NCI-H345 (cell line): ENCODE results near the gene DOCK6.

Experiments
- DNase-seq: peaks from one replicate; lab custom pipeline; 2025; lab: John Stamatoyannopoulos, UW

DOCK6 gene

GRCh38 chr19:11261971-11262839, at the start of gene DOCK6:
Gene DOCK6 (minus strand): TSS chr19:11262524. CDS start chr19:11262440, 84 bp downstream.
- DNase-seq = no peak

GRCh38 chr19:11306337-11306736, 44.0 kb upstream of the DOCK6 start:
- DNase-seq = no peak

GRCh38 chr19:11304936-11305335, 42.6 kb upstream of the DOCK6 start:
- DNase-seq = no peak

- no peak for DNase-seq
These were observed 38.4 kb upstream of the DOCK6 start for GRCh38 chr19:11300811-11301120.

- DNase-seq = no peak
These were observed 37.9 kb upstream of the DOCK6 start for GRCh38 chr19:11299946-11300810.

- DNase-seq = no peak
These were observed 33.9 kb upstream of the DOCK6 start for GRCh38 chr19:11296264-11296663.

- no peak for DNase-seq
These were observed 33.4 kb upstream of the DOCK6 start, which contains the start of gene TSPAN16 for GRCh38 chr19:11295665-11296245. Gene TSPAN16 (plus strand): TSS chr19:11296160. CDS start chr19:11296298, 138 bp downstream.

GRCh38 chr19:11295180-11295579, 32.9 kb upstream of the DOCK6 start:
- DNase-seq = no peak

- DNase-seq = peak; percentile 38
These were observed 31.4 kb upstream of the DOCK6 start for GRCh38 chr19:11293433-11294389.

GRCh38 chr19:11291991-11292390, 29.7 kb upstream of the DOCK6 start:
- DNase-seq = no peak

- no peak for DNase-seq
These were observed 29.1 kb upstream of the DOCK6 start for GRCh38 chr19:11291415-11291814.

- DNase-seq = no peak
These were observed 27.9 kb upstream of the DOCK6 start for GRCh38 chr19:11290256-11290655.

- no peak for DNase-seq
These were observed 26.0 kb upstream of the DOCK6 start for GRCh38 chr19:11288349-11288748.

GRCh38 chr19:11286312-11286974, 24.1 kb upstream of the DOCK6 start:
- DNase-seq = no peak

- no peak for DNase-seq
These were observed 22.2 kb upstream of the DOCK6 start for GRCh38 chr19:11284515-11284914.

GRCh38 chr19:11281356-11282049, 19.2 kb upstream of the DOCK6 start:
- DNase-seq = no peak

GRCh38 chr19:11279505-11280236, 17.3 kb upstream of the DOCK6 start:
- no peak for DNase-seq

- DNase-seq = no peak
These were observed 16.3 kb upstream of the DOCK6 start for GRCh38 chr19:11278670-11279069.

- DNase-seq = no peak
These were observed 12.3 kb upstream of the DOCK6 start for GRCh38 chr19:11274533-11275086.
